Measurements from ENCODE around the gene TNNI2.
"Not testable (repeated sequence)": the region's sequence is repeated elsewhere in the genome, so short reads cannot be mapped to it uniquely, and the experiment has no call there.

TNNI2 gene

GRCh38 chr11:1838426-1839144, at the start of gene TNNI2:
Gene TNNI2, plus strand, starts transcription at chr11:1838981. Its CDS starts 716 bp downstream, at chr11:1839697.
- no peak for DNase-seq

- no peak for DNase-seq
These were observed 46.9 kb upstream of the TNNI2 start for GRCh38 chr11:1791912-1792311.

- DNase-seq, result no peak
These were observed 46.3 kb upstream of the TNNI2 start for GRCh38 chr11:1792461-1792860.

GRCh38 chr11:1793081-1793480, 45.7 kb upstream of the TNNI2 start:
- no peak for DNase-seq

- no peak for DNase-seq
These were observed 42.3 kb upstream of the TNNI2 start for GRCh38 chr11:1796413-1797011.

GRCh38 chr11:1797391-1798125, 41.2 kb upstream of the TNNI2 start:
- DNase-seq, result no peak

GRCh38 chr11:1803246-1803645, 35.5 kb upstream of the TNNI2 start:
- no peak for DNase-seq

GRCh38 chr11:1803835-1804519, 34.8 kb upstream of the TNNI2 start:
- not testable (repeated sequence) for DNase-seq

- no peak for DNase-seq
These were observed 33.3 kb upstream of the TNNI2 start for GRCh38 chr11:1805525-1805924.

GRCh38 chr11:1807264-1807995, 31.4 kb upstream of the TNNI2 start:
- DNase-seq, result no peak

GRCh38 chr11:1810761-1811160, 28.0 kb upstream of the TNNI2 start:
- no peak for DNase-seq

- DNase-seq, result no peak
These were observed 26.5 kb upstream of the TNNI2 start for GRCh38 chr11:1812274-1812673.

GRCh38 chr11:1812801-1813200, 26.0 kb upstream of the TNNI2 start:
- no peak for DNase-seq

GRCh38 chr11:1813356-1813755, 25.4 kb upstream of the TNNI2 start:
- DNase-seq, result not testable (repeated sequence)

GRCh38 chr11:1814691-1815090, 24.1 kb upstream of the TNNI2 start:
- no peak for DNase-seq

GRCh38 chr11:1815311-1815710, 23.5 kb upstream of the TNNI2 start:
- DNase-seq, result no peak

- no peak for DNase-seq
These were observed 23.0 kb upstream of the TNNI2 start for GRCh38 chr11:1815751-1816150.

GRCh38 chr11:1817000-1817399, 21.8 kb upstream of the TNNI2 start:
- no peak for DNase-seq

- no peak for DNase-seq
These were observed 21.3 kb upstream of the TNNI2 start for GRCh38 chr11:1817511-1817910.

- no peak for DNase-seq
These were observed 19.7 kb upstream of the TNNI2 start for GRCh38 chr11:1819074-1819473.

GRCh38 chr11:1820463-1821325, 18.1 kb upstream of the TNNI2 start:
- no peak for DNase-seq

GRCh38 chr11:1821562-1821961, 17.2 kb upstream of the TNNI2 start:
- no peak for DNase-seq

Measured in NCI-H2171 (cell line).